Suppressor macrophage treated with lipopolysaccharide for 4 hours (primary cell): Measurements from ENCODE around the gene STK17A.

Experiments
- DNase-seq: peaks from one replicate; pipeline ENCODE4 v3.0.0-alpha.2; 2020

The STK17A gene

DNA sequence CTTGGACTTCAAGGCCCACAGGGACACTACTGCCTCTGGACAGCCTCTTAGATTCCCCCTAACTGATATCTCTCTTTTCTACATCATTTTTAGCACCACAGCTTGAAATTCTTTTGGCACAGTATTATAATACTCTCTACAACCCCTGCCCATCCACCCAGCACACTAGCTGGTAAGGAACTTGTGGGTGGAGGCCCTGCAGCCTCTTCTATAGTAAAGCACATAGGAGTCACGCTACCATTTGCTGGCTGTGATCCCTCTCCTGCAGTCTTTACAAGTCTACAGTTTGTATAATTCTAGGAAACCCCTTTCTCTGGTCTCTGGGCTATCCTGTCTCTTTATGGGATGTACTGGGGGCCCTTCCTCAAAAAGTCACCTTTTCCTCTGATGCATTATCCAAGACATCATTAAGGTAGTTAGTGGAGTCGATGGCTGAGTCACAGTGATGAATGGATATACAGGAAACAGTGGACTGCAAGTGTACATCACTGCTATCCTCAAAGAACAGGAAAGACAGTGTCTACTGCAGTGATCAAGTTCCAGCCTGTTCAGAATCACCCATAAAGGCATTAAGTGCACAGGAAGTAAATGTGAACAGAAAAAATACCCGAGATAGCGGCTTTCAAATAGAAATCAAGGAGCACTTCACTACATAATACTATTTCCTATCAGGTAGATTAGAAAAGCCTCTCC lies 54.4 kb downstream of the STK17A start:
- no peak for DNase-seq

DNA sequence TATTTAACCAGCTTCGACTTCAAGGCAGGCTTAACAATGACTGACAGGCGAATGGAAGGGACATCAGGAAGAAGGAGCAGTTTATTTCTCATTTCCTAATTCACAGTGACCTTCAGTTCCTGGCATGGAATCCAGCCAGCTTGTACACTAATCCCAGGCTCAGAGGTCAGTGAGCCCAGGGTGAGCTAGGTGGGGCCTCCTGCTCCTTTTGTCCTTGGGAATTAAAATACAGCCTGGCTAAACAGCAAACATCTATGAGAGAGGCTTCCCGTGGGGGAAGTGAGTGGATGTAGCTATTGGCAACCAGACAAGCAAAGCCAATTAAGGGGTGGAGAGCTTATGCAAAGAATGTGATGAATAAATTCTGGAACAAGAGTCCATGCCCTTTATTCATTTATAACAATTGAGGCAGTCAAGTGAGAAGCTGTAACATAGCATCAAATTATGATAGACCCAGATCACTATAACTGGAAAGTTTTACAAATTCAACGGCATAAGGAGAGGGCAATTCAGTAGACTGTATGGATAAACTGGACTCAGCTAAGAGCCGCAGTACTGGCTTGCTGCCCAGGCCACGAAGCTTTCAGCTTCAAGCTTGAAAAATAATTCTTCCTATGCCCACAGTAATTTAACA lies 57.1 kb downstream of the STK17A start:
- no peak for DNase-seq

DNA sequence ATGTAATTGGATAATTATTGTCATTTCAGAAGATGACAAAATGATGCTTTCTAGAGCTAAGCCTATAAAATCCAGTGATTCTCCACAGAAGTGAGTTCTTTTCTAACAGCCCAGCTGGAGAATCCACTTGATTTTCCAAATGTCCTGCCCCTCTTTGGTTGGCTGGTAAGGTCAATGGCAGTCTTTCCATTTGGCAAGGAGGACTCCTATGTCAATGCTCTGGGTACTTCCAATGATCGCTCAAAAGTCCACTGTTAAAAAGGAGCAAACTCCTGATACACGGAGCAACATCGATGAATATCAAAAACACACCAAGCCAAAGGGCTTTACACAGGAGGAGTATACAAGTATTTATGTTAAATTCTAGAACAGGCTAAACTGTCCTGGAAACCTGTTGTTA lies 57.8 kb downstream of the STK17A start:
- no peak for DNase-seq

DNA sequence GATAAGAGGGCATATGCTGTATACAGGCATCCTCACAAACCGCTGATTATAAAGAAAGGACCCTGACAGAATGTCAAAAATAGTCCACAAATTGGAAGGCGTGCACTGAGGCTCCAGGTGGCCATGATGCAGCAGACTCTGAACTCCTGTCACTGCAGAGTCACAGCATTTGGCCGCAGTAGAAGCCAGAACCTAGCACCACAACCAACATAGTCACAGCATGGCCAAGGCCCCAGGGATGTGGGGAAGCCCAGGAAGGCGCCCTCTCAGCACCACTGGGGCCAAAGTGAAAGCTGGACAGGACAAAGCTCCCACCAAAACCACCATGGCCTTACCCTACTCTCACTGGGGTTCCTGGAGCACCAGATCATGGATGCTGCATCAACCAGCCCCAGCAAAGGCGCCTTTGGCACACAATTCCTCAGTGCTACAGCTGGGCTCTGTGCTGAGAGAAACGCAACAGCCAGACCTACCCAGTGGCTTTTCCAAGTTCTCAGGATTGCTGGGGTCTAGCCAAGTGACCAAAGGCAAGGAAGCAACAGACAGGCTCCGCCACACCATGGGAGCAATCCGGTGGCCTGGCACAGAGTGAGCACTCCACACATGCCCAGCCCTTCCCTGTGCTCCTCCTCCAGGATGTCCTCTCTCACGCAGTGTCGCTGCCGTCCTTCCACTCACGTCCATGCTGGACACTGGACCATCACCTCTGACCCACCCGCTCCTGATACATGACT lies 60.2 kb downstream of the STK17A start:
- DNase-seq: no peak

DNA sequence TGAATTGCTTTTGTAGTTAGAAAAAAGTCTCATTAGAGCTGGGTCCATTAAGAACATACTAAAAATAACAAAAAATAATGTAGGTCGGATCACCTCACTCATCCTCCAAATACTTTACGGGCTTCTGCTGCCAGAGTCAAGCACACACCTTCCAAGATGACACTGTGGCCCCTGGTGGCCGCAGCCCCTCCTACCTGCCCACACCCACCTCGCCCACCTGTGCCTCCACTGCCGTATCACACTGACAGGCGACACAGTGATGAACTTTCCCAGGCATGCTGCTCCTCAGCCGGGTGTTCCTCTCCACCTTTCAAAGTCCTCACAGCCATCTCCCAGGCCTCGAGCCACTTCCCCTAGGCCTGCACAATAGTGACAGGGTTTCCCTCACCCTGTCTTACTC lies 60.9 kb downstream of the STK17A start:
- no peak for DNase-seq

DNA sequence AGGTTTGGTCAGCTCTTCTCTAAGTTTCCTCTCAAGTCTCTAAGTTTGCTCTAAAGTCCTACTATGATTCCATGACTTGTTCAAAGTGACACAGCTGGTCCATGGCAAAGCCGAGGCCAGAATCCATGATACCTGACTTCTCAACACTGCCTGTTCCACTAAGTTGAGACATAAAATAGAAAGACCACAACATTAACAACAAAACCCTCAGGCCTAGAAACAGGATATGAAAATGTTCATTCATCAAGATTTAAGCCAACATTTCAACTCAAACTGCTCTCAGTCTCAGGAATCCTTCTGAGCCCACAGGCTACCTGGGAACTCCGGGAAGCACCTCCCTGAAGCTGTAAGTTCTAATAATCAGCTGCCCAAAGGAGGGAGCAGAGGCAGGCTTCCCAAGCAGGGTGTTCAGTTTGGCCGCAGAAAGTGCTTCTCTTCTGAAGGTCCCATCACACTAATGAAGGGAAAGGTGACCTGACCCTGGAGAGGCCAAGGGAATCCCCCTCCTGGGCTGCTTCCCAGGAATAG lies 62.9 kb downstream of the STK17A start:
- no peak for DNase-seq

DNA sequence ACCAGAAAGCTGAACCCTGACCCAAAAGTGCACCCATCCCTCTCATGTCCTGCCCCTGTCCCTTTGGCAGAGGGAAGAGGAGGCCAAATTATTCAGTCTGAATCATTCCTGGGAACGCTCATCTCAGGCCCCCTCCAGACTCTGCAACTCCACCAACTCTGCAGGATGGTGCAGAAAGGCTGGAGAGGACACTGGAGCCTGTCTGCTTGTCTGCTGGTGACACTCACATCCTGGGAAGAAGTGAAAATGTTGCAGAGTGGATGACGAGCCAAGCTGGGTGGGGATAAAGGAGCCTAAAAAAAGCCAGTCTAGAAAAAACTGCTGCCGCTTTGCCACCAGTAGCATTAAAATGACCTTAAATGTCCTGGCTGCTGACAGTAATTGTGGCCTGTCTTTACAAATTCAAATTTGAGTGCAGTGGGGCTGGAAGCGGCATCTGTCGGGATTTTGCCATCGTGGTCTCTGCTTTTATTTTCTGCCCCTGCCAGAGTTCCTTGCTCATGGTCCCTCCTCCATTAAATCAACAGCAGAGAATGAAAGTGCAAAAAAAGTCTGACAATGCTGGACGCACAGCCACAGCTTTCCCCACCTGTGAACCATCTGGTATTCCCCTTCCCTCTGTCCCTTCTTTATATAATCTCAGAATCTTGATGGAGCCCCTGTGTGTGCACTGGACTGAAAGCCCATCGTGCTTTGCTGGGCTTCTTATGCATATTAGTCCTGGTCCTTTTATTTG lies 63.9 kb downstream of the STK17A start:
- DNase-seq: no peak

DNA sequence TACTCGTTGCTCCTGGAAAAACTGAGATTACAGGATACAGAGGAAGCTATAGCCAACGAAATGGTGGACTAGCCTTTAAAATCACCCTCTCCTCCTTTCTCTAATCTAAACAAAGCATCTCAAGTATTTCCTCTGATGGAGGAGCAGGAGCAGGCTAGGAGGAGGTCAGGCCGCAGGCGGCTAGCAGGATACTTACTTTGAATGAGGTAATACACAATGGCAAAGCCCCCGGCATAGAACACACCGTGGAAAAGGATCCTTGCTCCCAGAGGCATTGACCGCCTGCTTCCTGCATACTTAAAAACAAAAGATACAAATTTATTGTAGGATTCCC lies 64.4 kb downstream of the STK17A start:
- DNase-seq: no peak

DNA sequence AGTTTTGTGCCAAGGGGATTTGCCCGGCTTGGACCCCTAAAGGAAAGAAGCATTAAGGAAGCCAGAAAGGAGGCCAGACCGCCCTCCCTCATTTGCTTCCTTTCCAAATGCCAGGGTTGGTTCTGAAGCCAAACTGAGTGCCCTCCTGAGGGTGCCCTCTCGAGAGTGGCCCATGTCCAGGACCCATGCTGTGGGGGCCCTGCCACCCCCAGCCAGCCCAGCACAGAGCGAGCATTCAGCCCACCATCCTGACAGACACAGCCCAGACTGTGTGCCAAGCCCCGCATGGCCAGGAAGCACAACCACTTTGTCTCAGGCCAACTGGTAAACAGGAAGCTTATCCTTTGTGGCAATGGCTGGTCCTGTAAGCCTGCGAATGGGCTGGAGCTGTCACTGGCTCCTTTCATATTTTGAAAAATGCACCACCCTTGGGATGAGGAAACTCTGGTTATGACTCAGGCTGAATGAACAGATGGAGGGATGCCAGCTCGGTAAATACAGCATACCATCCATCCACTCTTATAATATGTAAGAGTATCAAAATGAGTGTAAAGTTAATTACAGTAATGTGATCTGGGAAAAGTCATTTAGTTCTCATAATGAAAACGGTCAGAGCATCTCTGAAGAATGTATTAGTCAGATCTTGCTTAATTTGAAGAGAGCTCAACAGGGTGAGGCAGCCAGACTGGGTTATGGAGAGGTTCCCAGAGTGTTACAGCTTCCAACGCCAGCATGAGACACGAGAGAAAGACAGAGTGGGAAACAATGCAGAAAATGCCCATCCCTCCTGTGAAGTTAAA lies 65.0 kb downstream of the STK17A start:
- DNase-seq: peak; percentile 83

DNA sequence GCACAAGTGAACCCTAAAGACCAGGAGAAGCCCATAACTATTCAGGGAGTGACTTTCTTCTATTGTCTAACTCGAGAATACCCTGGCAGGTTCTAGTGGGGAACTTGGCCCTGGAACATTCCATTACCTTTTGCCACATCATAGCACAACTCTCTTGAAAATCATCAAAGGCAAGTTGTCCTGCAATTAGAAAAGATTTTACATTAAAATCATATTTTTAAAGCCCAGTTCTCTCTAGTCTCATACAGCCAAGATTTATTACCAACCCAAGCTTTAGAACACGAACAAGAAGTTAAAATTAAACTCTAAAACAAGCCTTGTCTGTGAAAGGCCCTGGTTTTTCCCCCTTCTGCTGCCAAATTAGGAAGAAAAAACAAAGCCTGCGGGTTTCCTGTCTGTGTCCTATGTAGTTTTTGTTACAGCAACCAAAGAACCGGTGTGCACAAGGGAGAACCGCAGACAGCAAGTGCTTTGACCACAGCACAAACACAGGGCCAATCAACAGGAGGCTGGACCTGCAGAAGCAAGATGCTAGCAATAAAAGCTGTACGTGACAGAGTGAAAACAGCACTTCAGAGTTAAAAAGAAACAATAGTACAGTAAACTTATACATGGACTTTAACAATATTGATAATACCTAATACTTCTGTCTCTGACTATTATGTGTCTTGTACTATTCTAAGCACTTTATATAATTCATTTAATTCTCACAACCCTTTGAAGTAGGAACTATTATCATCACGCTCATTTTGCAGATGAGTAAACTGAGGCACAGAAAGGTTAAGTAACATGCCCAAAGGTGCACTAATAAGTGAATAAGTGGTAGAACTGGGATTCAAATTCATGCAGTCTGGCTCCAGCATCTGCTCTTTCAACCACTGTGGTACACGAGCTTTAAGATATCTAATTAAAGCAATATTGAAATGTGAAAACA lies 65.8 kb downstream of the STK17A start:
- no peak for DNase-seq

DNA sequence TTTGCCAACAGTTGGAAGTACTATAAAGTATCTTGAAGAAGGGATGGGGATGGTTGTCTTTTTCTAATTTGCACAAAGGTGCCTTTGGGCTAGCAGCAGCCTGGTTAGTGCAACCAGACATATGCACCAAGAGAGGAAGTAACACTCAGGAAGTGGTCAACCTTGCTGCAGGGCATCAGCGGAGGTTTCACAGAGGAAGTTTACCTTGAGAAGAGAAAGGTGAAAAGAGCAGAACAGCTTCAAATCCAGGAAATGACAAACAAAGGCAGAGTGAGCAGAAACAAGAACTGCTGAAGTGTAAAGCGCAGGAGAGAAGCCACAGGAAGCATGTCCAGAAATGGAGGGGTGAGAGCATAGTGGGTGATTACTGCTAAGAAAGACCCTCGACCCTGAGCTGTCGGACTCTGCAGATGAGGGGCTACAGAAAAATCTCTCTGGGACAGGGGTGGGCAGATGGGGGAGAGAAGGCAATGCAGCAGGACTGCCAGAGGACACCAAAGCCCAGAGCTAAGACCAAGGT lies 66.9 kb downstream of the STK17A start:
- peak; percentile 6 for DNase-seq

DNA sequence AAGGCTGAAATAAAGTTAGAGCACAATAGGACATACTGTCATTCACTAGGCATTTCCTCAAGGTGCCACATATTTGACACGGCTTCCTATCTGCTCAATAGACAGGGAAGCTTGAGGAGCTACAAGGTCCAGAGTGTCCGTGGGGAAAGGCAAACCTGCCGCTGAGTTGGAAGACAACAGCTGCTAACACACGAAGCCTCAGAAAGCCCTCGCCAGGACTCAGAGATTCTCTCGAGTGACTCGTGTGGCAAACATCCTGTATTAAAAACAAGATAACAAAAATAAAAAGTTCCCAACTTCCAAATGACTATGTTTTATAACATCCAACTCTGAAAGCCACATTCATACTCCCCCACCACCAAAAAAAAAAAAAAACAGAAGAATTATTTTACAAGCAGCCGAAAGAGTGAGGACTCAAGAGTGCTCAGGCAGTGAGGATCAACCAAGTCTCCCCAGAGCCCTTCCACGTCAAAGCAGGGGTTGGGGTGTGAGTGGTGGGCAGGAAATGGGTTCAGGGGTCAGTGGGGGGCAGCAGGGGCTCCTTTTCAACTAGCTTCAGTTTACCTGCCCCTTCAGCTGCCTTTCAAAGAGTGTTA lies 67.6 kb downstream of the STK17A start:
- DNase-seq: no peak

DNA sequence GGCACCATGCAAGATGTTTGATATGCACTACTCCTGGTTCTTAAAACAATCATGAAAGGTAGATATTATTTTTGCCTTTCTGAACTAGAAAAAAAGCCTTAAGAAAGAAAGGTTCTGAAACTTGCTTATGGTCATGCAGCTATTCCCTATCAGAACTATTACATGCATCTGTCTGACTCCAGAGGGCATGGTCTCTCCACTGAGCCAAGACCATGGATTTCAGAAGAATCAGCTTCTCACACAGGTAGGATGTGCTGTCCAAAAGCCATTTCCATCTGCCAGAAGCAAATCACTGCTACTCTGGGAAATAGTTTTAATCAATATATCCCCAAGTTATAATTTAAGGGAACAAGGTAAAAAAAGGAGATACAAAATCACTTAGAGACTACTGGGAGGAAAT lies 69.5 kb downstream of the STK17A start:
- no peak for DNase-seq

DNA sequence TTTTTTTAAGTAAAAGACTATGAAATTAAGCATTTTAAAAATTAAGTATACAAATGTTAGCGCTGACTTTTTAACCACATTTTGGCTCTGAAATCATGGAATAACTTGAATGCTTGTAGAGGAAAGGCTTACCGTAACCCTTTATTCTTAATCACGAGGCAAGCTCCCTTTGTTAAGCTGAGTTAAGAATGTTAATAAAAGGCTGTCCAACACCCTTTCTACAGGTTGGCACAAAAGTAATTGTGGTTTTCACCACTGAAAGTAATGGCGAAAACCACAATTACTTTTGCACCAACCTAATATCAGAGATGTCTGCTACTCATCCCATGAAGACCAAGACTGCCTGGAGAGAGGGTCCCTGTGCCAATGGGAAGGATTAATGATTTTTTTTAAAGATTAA lies 70.6 kb downstream of the STK17A start:
- no peak for DNase-seq

DNA sequence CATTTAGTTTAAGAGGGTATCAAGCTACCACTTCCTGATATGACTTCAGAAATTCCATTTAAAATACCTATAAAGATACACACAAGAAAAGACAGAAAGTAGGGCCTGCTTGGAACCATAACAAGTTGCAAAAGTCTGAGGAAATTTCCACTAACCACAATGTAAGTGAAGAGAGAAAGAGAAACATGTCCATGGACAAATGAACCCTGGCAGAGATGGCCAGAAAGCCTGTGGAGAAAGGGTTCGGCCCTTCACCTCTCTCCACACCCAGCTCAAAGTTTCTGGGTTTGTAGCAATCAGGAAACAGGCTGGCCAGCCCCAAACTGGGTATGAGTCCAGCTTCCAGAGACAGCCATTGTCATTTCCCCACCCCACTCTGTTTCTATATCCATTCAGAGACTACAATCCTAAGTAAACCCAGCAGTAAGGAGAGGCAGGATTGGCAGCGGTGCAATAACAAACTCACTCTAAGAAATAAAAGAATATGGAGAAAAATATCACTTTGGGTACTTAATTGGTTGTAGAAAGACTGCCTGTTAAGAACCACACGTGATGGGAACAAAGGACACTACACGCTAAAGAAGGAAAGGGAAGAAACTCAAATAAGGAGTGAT lies 71.1 kb downstream of the STK17A start:
- no peak for DNase-seq

DNA sequence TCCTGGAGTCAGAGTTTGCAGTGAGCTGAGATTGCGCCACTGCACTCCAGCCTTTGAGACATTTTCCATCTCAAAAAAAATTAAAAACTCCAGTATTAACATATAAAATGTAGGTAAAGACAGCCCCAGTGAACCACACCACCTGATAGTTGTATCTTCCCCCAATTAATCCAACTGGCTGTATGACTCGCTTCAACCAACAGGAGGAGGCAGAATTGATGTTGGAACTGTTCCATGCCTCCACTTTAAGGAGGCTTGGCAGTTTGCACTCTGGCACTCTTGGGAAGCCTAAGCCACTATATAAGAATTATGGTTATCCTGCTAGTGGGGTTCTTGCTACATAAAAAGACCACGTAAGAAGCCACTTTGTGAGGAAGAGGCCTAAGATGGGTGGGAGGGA lies 72.7 kb downstream of the STK17A start:
- no peak for DNase-seq

DNA sequence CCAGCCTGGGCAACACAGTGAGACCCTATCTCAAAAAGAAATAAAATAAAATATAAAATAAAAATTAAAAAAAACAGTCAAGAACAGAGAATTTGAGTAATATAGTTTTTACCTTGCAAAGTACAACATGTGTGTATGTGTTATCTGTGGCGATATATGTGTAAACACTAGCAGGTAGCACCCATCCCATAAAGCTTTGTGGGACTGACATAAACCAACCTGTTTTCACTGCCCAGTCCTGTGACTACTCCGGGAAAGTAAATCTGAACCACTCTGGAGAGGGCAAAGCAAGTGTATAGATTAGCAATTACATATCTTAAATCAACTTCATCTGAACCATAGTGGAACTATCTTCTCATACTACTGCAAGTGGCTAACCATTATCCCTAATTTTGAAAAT lies 74.1 kb downstream of the STK17A start:
- no peak for DNase-seq

DNA sequence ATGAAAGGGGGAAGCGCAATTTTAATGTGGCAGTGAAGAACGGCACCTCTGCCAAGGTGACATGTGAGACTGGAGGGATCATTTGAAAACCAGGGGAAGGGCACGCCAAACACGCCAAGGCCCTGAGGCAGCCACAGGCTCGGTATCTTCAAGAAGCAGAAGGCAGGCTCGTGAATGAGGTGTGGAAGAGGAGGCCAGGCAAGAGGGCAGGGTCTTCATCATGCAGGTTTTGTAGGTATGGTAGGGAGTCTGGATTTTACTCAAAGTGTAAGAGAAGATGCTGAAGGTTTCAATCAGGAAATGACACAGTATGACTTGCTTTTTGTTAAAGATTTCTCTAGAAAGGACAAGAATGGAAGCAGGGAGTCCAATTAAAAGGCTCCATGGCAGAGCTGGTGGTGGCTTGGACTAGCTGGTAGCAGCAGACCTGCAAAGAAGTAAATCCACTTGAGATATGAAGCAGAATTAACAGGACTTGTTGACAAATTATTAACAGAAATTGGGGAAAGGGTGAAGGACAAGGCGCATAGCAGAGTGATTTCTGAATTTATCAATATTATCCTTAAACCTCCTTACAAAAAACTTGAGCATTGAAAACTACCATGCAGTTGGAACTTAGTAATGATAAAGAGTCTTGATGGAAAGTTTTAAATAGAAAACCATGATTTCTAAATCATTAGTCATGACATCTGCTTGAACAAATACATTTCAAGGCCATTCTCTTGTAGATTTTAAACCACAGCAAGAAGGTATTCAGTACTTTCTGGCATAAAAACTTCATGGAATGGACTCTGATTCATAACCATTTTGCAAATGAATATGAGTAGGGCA lies 76.0 kb downstream of the STK17A start:
- DNase-seq: no peak

DNA sequence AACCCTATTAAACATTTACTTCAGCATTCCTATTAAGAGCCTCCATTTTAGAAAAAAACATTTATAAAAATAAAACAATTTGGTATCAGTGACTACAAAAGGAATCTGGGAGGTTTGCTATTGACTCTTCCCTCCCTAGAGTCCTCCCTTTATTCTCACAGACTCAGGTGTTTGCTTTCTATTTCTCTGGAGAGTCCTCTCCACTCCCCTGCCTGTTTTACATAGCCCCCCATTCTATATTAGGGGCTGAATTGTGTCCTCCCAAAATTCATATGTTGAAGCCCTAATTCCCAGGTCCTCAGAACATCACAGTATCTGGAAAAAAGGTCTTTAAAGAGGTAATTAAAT lies 76.6 kb downstream of the STK17A start:
- DNase-seq: no peak

DNA sequence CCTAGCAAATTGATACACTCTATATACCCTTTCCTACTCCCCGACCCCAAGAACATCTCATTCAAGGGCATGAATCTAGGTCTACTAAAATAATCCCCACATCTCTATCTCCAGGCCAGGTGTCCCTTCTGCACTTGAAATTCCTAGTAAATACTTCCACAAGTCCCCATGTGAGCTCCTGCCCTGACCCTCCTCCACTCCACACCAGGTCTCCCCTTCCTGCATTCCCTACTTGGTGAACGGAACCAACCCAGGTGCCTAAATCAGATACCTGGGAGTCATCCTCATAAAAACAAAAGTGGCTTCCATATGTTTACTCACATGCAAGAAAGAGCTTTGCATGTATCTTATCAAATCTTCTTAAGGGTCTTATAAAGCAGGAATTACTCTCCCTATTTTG lies 77.2 kb downstream of the STK17A start:
- no peak for DNase-seq
